ENCODE measurements around the gene IRF4.

DNA sequence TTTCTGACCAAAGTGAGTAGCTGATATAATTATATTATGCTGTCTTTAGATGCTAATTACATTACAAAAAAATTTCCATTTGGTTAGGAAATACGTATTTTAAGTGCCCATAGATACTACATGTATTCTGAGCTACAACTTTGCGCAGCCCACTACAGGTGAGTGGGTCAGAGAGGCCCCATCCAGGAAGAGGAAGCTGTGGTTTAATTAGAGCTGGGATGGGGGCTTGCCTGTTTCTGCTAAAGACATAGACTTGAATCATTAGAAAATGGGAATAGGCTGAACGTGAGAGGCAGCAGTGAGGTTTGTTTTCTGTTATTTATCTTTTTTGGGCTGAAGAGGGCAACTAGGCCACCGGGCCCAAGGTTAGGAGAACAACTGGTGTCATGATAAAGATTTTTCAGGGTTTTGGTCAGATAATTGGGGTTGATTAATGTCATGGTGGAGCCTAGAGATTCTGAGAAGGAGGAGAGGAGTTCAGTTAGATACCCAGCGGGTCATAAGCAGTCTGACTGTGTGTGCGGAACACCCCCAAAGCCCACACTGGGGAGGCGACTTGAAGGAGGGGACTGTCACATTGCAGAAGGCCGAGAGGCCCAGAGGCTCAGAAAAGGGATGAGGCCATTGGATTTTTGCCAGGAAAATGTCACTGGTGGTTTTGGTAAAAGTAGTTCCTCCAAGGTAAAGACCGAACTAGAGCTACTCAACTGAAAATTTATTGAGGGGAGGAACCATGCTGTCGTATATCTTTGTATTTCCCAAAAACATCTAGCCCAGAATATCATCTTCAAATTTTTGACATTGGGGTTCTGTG is 14.5 kb upstream of the IRF4 start:
- TF ChIP-seq, protein P1, sequence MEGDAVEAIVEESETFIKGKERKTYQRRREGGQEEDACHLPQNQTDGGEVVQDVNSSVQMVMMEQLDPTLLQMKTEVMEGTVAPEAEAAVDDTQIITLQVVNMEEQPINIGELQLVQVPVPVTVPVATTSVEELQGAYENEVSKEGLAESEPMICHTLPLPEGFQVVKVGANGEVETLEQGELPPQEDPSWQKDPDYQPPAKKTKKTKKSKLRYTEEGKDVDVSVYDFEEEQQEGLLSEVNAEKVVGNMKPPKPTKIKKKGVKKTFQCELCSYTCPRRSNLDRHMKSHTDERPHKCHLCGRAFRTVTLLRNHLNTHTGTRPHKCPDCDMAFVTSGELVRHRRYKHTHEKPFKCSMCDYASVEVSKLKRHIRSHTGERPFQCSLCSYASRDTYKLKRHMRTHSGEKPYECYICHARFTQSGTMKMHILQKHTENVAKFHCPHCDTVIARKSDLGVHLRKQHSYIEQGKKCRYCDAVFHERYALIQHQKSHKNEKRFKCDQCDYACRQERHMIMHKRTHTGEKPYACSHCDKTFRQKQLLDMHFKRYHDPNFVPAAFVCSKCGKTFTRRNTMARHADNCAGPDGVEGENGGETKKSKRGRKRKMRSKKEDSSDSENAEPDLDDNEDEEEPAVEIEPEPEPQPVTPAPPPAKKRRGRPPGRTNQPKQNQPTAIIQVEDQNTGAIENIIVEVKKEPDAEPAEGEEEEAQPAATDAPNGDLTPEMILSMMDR (conservative IDR thresholded peaks at IDR 0.05; ENCODE audit: low read length): no peak
- no peak for TF ChIP-seq EZH2phosphoT487 (IDR thresholded peaks at IDR 0.05; ENCODE audit: borderline replicate concordance)

All from Loucy (cell line).